ENCODE measurements around the gene ACER3. TPM values are rescaled to one million over a fixed set of nuclear protein-coding genes. Genes with fewer than 3 reads are reported as not detected.

Gene ACER3
- total and polyA plus RNA-seq, 2 experiments from 2014 or later = 6.2 to 26.5 TPM

DNA sequence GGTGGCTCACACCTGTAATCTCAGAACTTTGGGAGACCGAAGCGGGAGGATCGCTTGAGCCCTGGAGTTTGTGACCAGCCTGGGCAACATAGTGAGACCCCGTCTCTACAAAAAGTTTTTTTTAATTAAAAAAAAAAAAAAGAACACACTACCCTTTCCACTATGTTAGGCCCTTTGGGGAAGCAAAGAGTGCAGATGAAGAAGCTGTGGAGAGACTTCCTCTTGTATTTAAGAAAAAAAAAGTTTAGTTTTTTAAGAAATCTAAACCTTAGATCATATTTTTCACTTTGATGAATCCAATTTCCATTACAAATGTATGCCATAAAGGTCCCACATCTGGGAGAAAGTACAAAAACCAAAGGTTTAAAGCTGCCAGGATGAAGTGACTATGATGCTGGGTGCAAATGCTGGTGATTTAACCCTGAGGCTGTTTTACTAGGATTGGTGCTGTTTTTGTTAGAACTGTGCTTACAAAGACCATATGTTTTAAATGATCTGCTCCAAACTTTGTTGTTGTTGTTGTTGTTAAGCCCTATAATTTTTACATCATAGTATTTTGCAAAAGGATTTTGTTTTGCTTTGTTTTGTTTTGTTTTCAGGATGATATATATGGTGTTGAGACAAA, 28.9 kb upstream of the ACER3 start:
- Histone ChIP-seq H3K4me3 (no peak overlapping the region), H3K79me2 (replicated peaks; ENCODE audit: insufficient read depth) (no peaks in the 10 kb centered on the region), H3K36me3 (ENCODE audit: insufficient read depth) (no peaks in the 10 kb centered on the region), H3K4me2 (no peak overlapping the region), H4K20me1 (replicated peaks; ENCODE audit: insufficient read depth) (no peaks in the 10 kb centered on the region), H3K27me3 (ENCODE audit: insufficient read depth) (no peaks in the 10 kb centered on the region), H3K27ac (ENCODE audit: low read depth) (no peak overlapping the region), H3F3A (replicated peaks; ENCODE audit: low read depth) (no peaks in the 10 kb centered on the region), H3K4me1 (ENCODE audit: insufficient read depth) (no peaks in the 10 kb centered on the region), H3K9me2 (ENCODE audit: insufficient read depth) (peaks cover 7% of the 10 kb centered on the region; the same call in 1 of the 2 replicates), H2AFZ (no peak overlapping the region)
- no peaks in the 10 kb centered on the region for H3K27me3 Mint-ChIP-seq (ENCODE audit: insufficient read depth, low read depth, poor library complexity)
- no peaks in the 10 kb centered on the region for H3K4me1 Mint-ChIP-seq
- no peaks in the 10 kb centered on the region; the same call in 2 of the 3 replicates for H3K36me3 Mint-ChIP-seq (ENCODE audit: low read depth)
- no peaks in the 10 kb centered on the region for H3K9me3 Mint-ChIP-seq
- no peak overlapping the region for H3K27ac Mint-ChIP-seq
- DNase-seq (ENCODE audit: low spot score) = no peak
- ATAC-seq = no peak
- TF ChIP-seq EZH2phosphoT487 (IDR thresholded peaks at IDR 0.05; ENCODE audit: unreplicated experiment) = no peak
- no peak for TF ChIP-seq POLR2AphosphoS5 (IDR thresholded peaks at IDR 0.05; ENCODE audit: low read depth)
- TF ChIP-seq, protein P1, sequence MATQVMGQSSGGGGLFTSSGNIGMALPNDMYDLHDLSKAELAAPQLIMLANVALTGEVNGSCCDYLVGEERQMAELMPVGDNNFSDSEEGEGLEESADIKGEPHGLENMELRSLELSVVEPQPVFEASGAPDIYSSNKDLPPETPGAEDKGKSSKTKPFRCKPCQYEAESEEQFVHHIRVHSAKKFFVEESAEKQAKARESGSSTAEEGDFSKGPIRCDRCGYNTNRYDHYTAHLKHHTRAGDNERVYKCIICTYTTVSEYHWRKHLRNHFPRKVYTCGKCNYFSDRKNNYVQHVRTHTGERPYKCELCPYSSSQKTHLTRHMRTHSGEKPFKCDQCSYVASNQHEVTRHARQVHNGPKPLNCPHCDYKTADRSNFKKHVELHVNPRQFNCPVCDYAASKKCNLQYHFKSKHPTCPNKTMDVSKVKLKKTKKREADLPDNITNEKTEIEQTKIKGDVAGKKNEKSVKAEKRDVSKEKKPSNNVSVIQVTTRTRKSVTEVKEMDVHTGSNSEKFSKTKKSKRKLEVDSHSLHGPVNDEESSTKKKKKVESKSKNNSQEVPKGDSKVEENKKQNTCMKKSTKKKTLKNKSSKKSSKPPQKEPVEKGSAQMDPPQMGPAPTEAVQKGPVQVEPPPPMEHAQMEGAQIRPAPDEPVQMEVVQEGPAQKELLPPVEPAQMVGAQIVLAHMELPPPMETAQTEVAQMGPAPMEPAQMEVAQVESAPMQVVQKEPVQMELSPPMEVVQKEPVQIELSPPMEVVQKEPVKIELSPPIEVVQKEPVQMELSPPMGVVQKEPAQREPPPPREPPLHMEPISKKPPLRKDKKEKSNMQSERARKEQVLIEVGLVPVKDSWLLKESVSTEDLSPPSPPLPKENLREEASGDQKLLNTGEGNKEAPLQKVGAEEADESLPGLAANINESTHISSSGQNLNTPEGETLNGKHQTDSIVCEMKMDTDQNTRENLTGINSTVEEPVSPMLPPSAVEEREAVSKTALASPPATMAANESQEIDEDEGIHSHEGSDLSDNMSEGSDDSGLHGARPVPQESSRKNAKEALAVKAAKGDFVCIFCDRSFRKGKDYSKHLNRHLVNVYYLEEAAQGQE (IDR thresholded peaks at IDR 0.05; ENCODE audit: unreplicated experiment) = no peak
- no peak for TF ChIP-seq NANOG (IDR thresholded peaks at IDR 0.05; ENCODE audit: borderline replicate concordance)
- no peak for TF ChIP-seq CREB1 (CRISPR knock-in tag; IDR thresholded peaks at IDR 0.05; ENCODE audit: low read depth)
- TF ChIP-seq STAT1 (IDR thresholded peaks at IDR 0.05; ENCODE audit: unreplicated experiment) = no peak
- TF ChIP-seq EZH2 (IDR thresholded peaks at IDR 0.05; ENCODE audit: low read depth, unreplicated experiment) = no peak
- TF ChIP-seq, protein P2, sequence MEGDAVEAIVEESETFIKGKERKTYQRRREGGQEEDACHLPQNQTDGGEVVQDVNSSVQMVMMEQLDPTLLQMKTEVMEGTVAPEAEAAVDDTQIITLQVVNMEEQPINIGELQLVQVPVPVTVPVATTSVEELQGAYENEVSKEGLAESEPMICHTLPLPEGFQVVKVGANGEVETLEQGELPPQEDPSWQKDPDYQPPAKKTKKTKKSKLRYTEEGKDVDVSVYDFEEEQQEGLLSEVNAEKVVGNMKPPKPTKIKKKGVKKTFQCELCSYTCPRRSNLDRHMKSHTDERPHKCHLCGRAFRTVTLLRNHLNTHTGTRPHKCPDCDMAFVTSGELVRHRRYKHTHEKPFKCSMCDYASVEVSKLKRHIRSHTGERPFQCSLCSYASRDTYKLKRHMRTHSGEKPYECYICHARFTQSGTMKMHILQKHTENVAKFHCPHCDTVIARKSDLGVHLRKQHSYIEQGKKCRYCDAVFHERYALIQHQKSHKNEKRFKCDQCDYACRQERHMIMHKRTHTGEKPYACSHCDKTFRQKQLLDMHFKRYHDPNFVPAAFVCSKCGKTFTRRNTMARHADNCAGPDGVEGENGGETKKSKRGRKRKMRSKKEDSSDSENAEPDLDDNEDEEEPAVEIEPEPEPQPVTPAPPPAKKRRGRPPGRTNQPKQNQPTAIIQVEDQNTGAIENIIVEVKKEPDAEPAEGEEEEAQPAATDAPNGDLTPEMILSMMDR (conservative IDR thresholded peaks at IDR 0.05; ENCODE audit: low read depth in 2 of 2) = no peak
- TF ChIP-seq, protein P3, sequence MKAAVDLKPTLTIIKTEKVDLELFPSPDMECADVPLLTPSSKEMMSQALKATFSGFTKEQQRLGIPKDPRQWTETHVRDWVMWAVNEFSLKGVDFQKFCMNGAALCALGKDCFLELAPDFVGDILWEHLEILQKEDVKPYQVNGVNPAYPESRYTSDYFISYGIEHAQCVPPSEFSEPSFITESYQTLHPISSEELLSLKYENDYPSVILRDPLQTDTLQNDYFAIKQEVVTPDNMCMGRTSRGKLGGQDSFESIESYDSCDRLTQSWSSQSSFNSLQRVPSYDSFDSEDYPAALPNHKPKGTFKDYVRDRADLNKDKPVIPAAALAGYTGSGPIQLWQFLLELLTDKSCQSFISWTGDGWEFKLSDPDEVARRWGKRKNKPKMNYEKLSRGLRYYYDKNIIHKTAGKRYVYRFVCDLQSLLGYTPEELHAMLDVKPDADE (IDR thresholded peaks at IDR 0.05) = no peak
- TF ChIP-seq JUNB (IDR thresholded peaks at IDR 0.05; ENCODE audit: unreplicated experiment) = no peak
- TF ChIP-seq ZNF331 (CRISPR knock-in tag; IDR thresholded peaks at IDR 0.05; ENCODE audit: low read depth) = no peak
- no peak overlapping the region for H3K4me3 Mint-ChIP-seq
